Gastrocnemius medialis (tissue), 4 donors: ENCODE results near the gene TLL2. TPM values are rescaled to one million over a fixed set of nuclear protein-coding genes. Genes with fewer than 3 reads are reported as not detected.

ENCODE experiments used
- ATAC-seq, 2 donors: fragments of 150-250 bp; one replicate each; pipeline ENCODE4 v1.9.1; 2016
- DNase-seq, 2 donors: peaks; one replicate each; pipeline ENCODE4 v3.0.0-alpha.2; 2019
- H3K27ac ChIP-seq, 4 donors: fragments of 200-600 bp; sonication (generic); 1 replicate in 1 of 4; 2 replicates in 3 of 4; pipeline ENCODE4 v1.5.1; 2016 to 2018; ENCODE audit warnings: mild to moderate bottlenecking in 2 of 4, moderate library complexity in 1 of 4
- H3K27me3 ChIP-seq, 3 donors: fragments of 200-600 bp; sonication (generic) in 2 of 3; 1 replicate in 1 of 3; 2 replicates in 2 of 3; pipeline versions ENCODE4 v1.5.1 to v1.6.0; 2016 to 2019; ENCODE audit warnings: mild to moderate bottlenecking in 1 of 3, moderate library complexity in 1 of 3
- H3K36me3 ChIP-seq, 2 donors: fragments of 200-600 bp; sonication (generic) in 1 of 2; one replicate each; pipeline ENCODE4 v1.5.1; 2017 to 2018
- H3K4me1 ChIP-seq, 2 donors: fragments of 200-600 bp; sonication (generic) in 1 of 2; one replicate each; pipeline ENCODE4 v1.5.1; 2016 to 2017; ENCODE audit warnings: mild to moderate bottlenecking in 2 of 2
- H3K4me3 ChIP-seq, 4 donors: fragments of 200-600 bp; sonication (generic) in 3 of 4; 1 replicate in 1 of 4; 2 replicates in 3 of 4; pipeline ENCODE4 v1.5.1; 2016 to 2019; ENCODE audit warnings: mild to moderate bottlenecking in 2 of 4
- H3K9me3 ChIP-seq, 3 donors: fragments of 200-600 bp; sonication (generic) in 2 of 3; 1 replicate in 1 of 3; 2 replicates in 2 of 3; pipeline ENCODE4 v1.5.1; 2016 to 2019
- CTCF ChIP-seq, 5 experiments: fragments of 450-650 bp in 3 of 5; fragments of 200-600 bp in 2 of 5; sonication (generic) in 2 of 5; IDR thresholded peaks in 4 of 5; conservative IDR thresholded peaks in 1 of 5; 1 replicate in 4 of 5; 2 replicates in 1 of 5; pipeline ENCODE4 v1.5.1; 2016 to 2019; ENCODE audit warnings: antibody characterized with exemption in 5 of 5, mild to moderate bottlenecking in 3 of 5, moderate library complexity in 3 of 5
- POLR2A ChIP-seq, 2 donors: fragments of 450-650 bp; IDR thresholded peaks; one replicate each; pipeline ENCODE4 v1.6.1; 2017; ENCODE audit warnings: antibody characterized with exemption in 2 of 2, mild to moderate bottlenecking in 2 of 2, moderate library complexity in 2 of 2
- in situ Hi-C, 4 donors: fragments of 200-750 bp; cut with MboI; loops; one replicate each; pipeline versions ENCODE4 v1.15.0 to v1.8.0; 2017; ENCODE audit warnings: low sequenced_read_pairs in 4 of 4
- intact Hi-C: fragments of 100-400 bp; cut with DNase I; formaldehyde crosslinking; loops from one replicate; pipeline ENCODE4 v1.15.1; 2023; ENCODE audit warnings: low total_unique reads
- total RNA-seq, 4 donors: library from RNA; depleted of rRNA; stranded (reverse); fragments of >200 nt; gene quantifications; one replicate each; pipeline versions ENCODE4 v1.1.0 to v1.2.3, GENCODE V29; 2016

The TLL2 gene
- total RNA-seq, 4 donors from 2014 or later: 0.10 to 1.0 (median 0.44) TPM; not detected in 1

DNA sequence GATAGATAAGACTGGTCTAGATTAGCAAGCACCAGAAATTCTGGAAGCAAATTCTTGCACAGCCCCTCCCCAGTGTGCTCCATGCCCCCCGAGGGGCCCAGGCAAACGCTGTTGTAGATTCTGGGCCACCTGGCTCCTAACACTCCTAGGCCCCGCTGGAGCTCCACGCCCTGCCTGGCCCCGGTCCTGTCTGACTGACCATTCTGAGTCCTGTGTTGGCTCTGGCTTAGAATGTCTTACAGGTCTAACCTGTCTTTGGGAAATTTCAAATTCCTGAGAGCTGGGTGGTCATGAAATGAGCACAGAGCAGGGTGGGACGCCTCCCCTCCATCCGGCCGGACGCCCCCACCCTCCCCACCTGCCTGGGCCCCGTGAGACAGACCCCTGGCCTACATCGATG lies 142.4 kb downstream of the TLL2 start:
- intact Hi-C loops: loop anchor here (10.0 kb wide), 1 partner anchor 843 kb away; no protein-coding TSS in a partner anchor
- TF ChIP-seq CTCF (IDR thresholded peaks at IDR 0.05 in 4 of 5, conservative IDR thresholded peaks at IDR 0.05 in 1 of 5) (no peak), POLR2A (IDR thresholded peaks at IDR 0.05) (no peak)

DNA sequence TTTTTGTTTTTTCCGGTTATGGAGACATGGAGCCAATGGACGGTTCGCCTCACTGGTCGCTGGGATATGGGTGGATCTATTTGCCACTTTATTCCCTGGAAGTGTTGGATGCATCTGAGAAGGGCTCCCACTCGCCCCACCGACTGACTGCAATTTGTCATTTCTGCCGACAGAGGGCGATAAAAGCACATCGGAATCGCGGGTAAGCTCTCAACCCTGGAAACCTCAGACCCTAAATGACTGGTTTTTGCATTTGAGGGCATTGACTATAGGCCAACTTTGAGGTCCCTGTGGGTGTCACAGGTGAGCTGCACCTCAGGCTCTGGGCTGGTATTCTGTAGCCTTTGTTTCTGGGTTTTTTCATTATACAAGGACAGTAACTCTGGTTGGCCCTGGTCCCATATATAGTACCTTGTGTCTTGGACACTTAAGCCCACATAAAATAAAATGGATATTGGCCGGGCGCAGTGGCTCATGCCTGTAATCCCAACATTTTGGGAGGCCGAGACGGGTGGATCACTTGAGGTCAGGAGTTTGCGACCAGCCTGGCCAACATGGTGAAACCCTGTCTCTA lies 143.1 kb downstream of the TLL2 start:
- Histone ChIP-seq H3K4me3 (no peak overlapping the region), H3K27ac (no peak overlapping the region), H3K4me1 (peaks cover 0 to 9% of the 10 kb centered on the region in 2 donors), H3K27me3 (no peaks in the 10 kb centered on the region), H3K36me3 (no peaks in the 10 kb centered on the region), H3K9me3 (no peaks in the 10 kb centered on the region)
- ATAC-seq (no peak), DNase-seq (peak in 1 of 2 donors; percentile 27)
- intact Hi-C loops (loop anchor here (10.0 kb wide), 1 partner anchor 844 kb away; no protein-coding TSS in a partner anchor), in situ Hi-C loops (loop anchor here in 1 of 4 donors (10.0 kb wide), 2 partner anchors 144 to 454 kb away; partner anchors contain the start of gene TLL2)
- TF ChIP-seq CTCF (IDR thresholded peaks at IDR 0.05 in 4 of 5, conservative IDR thresholded peaks at IDR 0.05 in 1 of 5): peak; percentile 44 to 74 (median 61)
- TF ChIP-seq POLR2A (IDR thresholded peaks at IDR 0.05): no peak

More for the DNA sequence above, 142.4 kb downstream of the TLL2 start:
- H3K4me1 ChIP-seq: peaks cover 0 to 9% of the 10 kb centered on the region in 2 donors
- DNase-seq (no peak), ATAC-seq (no peak)
- no peaks in the 10 kb centered on the region for H3K27me3 ChIP-seq
- in situ Hi-C loops: loop anchor here in 1 of 4 donors (10.0 kb wide), 2 partner anchors 143 to 453 kb away; partner anchors contain the start of gene TLL2
- H3K27ac ChIP-seq: no peak overlapping the region
- no peaks in the 10 kb centered on the region for H3K36me3 ChIP-seq
- no peaks in the 10 kb centered on the region for H3K9me3 ChIP-seq
- no peak overlapping the region for H3K4me3 ChIP-seq

DNA sequence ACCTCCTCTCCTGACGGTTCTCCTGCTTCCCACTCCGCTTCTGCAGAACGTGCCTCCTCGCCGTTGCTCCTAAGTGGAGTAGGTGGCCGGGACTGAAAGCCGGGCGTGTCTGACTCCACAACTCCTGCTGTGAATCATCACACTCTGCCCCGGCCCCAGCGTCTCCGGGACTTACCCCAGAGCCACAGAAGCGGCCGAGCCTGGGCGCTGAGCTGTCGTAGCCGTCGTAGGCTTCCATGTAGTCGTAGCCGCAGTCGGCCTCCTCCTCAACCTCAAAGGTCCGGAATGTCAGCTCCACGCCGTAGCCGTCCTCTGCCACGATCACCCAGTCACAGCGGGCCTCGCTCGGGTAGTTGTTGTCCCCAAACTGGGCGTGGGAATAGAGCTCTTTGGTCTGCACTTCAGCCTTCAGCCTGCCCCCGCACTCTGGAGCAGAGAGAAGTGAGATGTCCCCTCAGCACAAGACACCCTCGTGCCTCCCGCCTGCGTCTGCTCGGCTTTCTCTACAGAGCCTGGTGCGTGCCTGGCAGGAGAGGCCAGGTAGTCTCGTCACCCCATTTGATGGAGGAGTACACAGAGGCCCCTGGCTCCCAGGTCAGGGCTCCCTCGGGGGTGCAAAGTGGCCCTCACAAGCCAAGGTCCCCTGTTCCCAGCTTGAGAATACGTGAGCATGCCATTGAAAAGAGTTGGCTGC lies 143.7 kb downstream of the TLL2 start:
- ATAC-seq: no peak
- intact Hi-C loops: loop anchor here (10.0 kb wide), 1 partner anchor 845 kb away; no protein-coding TSS in a partner anchor
- Histone ChIP-seq H3K4me1 (peaks cover 0 to 9% of the 10 kb centered on the region in 2 donors), H3K4me3 (no peak overlapping the region), H3K27me3 (no peaks in the 10 kb centered on the region), H3K9me3 (no peaks in the 10 kb centered on the region), H3K36me3 (no peaks in the 10 kb centered on the region), H3K27ac (no peak overlapping the region)
- no peak for DNase-seq
- TF ChIP-seq POLR2A (IDR thresholded peaks at IDR 0.05): no peak
- no peak for TF ChIP-seq CTCF (IDR thresholded peaks at IDR 0.05 in 4 of 5, conservative IDR thresholded peaks at IDR 0.05 in 1 of 5)
- in situ Hi-C loops: loop anchor here in 1 of 4 donors (10.0 kb wide), 2 partner anchors 145 to 455 kb away; partner anchors contain the start of gene TLL2

DNA sequence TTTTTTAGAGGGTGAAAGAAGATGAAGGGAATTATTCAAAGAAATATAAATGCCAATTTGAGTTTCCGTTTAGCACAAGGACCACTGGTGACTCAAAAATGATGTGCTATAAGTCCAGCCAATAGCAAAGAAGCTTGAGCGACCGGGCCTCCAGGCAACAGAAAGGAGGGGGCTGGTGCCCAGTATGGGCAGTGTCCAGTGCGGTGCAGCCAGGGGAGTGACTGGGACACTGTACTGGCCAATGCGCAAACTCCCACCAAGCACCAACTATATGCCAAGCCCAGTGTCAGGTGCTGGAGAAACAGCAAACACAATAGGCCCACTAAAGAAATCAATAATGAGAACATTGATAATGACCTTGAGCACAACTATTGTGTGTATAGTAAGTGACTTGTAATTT lies 144.8 kb downstream of the TLL2 start:
- DNase-seq: no peak
- intact Hi-C loops (no loop called here), in situ Hi-C loops (no loop called here)
- no peaks in the 10 kb centered on the region for H3K36me3 ChIP-seq
- no peak overlapping the region for H3K27ac ChIP-seq
- H3K9me3 ChIP-seq: no peaks in the 10 kb centered on the region
- H3K27me3 ChIP-seq: no peaks in the 10 kb centered on the region
- TF ChIP-seq POLR2A (IDR thresholded peaks at IDR 0.05) (no peak), CTCF (IDR thresholded peaks at IDR 0.05 in 4 of 5, conservative IDR thresholded peaks at IDR 0.05 in 1 of 5) (no peak)
- peaks cover 0 to 3% of the 10 kb centered on the region in 2 donors for H3K4me1 ChIP-seq
- H3K4me3 ChIP-seq: no peak overlapping the region
- no peak for ATAC-seq
